GM06990 (cell line): Measurements from ENCODE around the gene OSM.
A peak's percentile ranks its signal among the peaks of the same experiment; 100 is the strongest.

Experiments used
- DNase-seq: peaks from one replicate; pipeline ENCODE4 v3.0.0-alpha.2; 2011; ENCODE audit not compliant: insufficient read length; ENCODE audit errors: extremely low read depth
- H3K27me3 ChIP-seq: replicated peaks from 2 replicates; pipeline ENCODE4 v1.6.0; 2011; ENCODE audit warnings: low read length; ENCODE audit not compliant: control insufficient read depth, insufficient read depth
- H3K36me3 ChIP-seq: 2 replicates; pipeline ENCODE4 v1.5.1; 2011; ENCODE audit warnings: low read length; ENCODE audit not compliant: control insufficient read depth, insufficient read depth
- H3K4me3 ChIP-seq: replicated peaks from 2 replicates; pipeline ENCODE4 v1.5.1; 2011; ENCODE audit warnings: low read depth, mild to moderate bottlenecking, control low read depth, low read length
- TF ChIP-seq, protein P1 (sequence below): IDR thresholded peaks from 2 replicates; pipeline ENCODE4 v1.5.1; 2011; ENCODE audit warnings: low read length, control low read depth, mild to moderate bottlenecking, inconsistent platforms; ENCODE audit not compliant: insufficient read depth, poor library complexity, severe bottlenecking

OSM gene

DNA sequence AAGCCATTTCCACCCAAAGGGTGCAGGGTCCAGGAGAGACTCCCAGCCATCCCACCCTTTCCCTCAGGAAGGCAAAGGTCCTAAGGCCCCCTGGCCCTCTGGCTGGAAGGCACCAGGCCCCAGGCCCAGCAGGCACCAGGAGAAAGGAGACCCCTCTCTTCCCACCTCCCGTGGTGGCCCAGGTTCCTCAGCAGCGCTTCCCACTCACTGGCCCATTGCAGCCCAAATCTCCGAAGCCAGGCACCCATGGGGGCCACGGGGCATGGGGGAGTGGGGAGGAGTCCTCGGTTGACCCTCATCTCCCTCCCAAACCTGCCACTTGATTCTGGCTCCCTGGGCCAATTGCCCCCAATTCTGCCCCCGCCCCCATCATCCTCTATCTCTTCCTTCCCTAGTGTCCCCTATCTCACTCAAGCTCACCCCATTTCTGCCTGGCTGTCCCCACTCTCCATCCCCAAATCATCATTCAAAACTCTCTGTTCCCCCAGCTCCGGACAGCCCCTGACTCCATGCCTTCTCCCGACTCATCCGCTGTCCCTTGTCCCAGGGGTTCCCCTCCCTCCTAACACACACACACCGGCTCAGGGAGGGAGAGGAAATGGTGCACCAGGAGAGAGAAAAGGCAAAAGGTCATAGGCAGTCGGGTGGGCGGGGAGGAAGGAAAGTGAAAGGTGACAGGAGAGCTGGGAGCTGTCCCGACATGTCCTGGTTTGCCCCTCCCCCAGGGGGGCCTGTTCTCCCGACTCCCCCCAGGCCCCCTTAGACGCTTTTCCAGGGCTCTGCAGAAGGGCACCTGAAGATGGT is 21.3 kb downstream of the OSM start:
- H3K36me3 ChIP-seq = peaks cover 1% of the 10 kb centered on the region; the same call in 1 of the 2 replicates
- H3K27me3 ChIP-seq = no peaks in the 10 kb centered on the region
- TF ChIP-seq, protein P1, sequence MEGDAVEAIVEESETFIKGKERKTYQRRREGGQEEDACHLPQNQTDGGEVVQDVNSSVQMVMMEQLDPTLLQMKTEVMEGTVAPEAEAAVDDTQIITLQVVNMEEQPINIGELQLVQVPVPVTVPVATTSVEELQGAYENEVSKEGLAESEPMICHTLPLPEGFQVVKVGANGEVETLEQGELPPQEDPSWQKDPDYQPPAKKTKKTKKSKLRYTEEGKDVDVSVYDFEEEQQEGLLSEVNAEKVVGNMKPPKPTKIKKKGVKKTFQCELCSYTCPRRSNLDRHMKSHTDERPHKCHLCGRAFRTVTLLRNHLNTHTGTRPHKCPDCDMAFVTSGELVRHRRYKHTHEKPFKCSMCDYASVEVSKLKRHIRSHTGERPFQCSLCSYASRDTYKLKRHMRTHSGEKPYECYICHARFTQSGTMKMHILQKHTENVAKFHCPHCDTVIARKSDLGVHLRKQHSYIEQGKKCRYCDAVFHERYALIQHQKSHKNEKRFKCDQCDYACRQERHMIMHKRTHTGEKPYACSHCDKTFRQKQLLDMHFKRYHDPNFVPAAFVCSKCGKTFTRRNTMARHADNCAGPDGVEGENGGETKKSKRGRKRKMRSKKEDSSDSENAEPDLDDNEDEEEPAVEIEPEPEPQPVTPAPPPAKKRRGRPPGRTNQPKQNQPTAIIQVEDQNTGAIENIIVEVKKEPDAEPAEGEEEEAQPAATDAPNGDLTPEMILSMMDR = no peak
- DNase-seq = no peak
- H3K4me3 ChIP-seq = peak overlapping the region; percentile 63

DNA sequence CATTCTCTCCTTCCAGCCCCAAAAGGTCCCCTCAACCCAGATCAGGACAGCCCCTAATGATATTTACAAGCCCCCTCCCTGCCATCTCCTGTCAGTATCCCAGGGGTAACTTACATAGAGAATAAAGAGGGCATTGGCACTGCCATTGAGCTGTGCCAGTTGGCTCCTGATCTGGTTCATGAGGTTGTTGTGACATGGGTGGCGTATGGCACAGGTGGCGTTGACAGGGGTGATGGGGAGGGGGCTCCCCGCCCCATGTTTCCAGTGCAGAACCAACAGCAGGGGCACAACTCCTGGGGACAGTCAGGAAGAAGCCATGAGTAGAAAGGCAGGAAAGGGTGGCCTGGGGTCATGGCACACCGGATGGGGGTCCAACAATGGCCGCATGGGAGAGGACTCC is 22.0 kb downstream of the OSM start:
- DNase-seq = no peak
- H3K27me3 ChIP-seq = no peaks in the 10 kb centered on the region
- H3K4me3 ChIP-seq = no peak overlapping the region; the same call in 1 of the 2 replicates
- peaks cover 1% of the 10 kb centered on the region; the same call in 1 of the 2 replicates for H3K36me3 ChIP-seq
- TF ChIP-seq, protein P1 = no peak

DNA sequence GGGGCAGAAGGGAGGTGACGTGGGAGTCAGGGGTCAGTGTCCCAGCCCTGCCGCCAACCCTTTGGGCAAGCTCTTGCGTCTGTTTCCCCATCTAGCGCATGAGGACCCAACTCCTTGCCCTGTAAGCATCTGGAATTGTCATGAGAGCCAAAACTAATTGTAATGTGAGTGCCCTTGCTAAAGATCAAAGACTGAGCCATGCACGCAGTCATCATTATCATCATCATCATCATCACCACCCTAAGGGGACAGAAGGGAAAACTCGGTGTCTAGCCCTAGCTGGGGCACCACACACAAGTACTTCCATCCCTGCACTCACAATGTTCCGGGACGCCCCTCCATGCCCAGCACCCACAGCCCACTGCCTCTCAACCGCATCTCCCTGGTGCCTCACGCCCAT is 22.6 kb downstream of the OSM start:
- no peak overlapping the region for H3K4me3 ChIP-seq
- peaks cover 1% of the 10 kb centered on the region; the same call in 1 of the 2 replicates for H3K36me3 ChIP-seq
- no peak for DNase-seq
- no peaks in the 10 kb centered on the region for H3K27me3 ChIP-seq
- TF ChIP-seq, protein P1 = no peak

DNA sequence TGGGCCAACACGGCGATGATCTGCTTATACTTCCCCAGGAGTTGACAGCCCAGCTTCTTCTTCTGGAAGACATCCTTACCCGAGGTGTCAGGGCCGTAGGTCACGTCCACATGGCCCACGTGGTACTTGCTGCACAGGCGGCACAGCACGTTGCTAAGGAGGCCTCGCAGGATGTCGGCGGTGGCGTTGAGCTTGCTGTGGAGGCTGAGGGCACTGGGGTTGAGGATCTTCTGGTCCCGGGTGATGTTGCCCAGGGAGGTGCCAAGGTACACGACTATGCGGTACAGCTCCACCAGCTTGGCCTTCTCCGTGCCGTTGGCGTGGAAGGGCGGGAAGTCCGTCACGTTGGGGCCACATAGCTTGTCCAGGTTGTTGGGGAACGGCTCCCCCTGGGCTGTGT is 23.0 kb downstream of the OSM start:
- no peaks in the 10 kb centered on the region for H3K27me3 ChIP-seq
- DNase-seq = no peak
- TF ChIP-seq, protein P1 = no peak

DNA sequence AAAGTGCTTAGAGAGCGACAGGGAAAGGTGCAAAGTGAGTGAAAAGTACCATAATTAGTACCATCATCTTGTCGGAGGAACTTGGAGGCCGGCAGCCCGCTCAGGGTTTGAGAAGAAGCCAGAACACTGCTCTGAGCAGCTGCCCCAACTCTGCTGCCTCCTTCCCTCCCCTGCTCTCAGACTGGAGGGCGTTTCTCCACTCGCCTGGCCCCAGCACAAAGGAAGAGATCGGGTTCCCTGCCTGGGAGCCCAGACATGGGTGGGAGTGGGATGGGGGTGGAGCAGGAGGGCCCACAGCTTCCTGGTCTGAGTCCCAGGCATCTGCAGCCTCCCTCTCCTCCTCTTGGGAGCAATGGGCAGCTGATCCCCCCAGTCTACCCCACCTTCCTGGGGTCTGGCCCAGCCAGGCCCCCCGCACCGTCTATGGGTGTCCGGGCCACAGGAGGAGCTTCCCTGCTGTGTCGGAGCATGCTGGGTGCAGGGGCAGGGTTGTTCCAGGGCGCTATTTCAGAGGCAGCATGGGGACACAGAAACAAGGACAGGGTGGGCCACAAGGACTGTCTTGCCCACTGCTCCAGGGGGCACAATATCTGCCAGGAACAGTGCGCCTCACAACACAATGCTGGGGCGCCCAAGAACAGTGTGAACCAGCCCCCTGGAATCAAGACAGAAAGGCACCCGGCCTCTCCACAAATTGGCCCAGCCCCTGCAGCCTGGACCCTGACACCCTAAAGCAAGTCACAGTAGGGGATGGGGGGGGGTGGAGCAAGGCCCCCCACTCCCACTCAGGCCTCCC is 24.9 kb downstream of the OSM start:
- TF ChIP-seq, protein P1 = no peak
- DNase-seq = no peak
- H3K4me3 ChIP-seq = no peak overlapping the region
- no peaks in the 10 kb centered on the region; the same call in 1 of the 2 replicates for H3K27me3 ChIP-seq
- H3K36me3 ChIP-seq = peaks cover 1% of the 10 kb centered on the region; the same call in 1 of the 2 replicates

More for the DNA sequence above, 23.0 kb downstream of the OSM start:
- Histone ChIP-seq H3K36me3 (peaks cover 1% of the 10 kb centered on the region; the same call in 1 of the 2 replicates), H3K4me3 (no peak overlapping the region)
